Suppressor macrophage treated with lipopolysaccharide for 4 hours (primary cell): Measurements from ENCODE around the gene CXCL5.
"Not testable (repeated sequence)": the region's sequence is repeated elsewhere in the genome, so short reads cannot be mapped to it uniquely, and the experiment has no call there.

Source experiments
- DNase-seq: peaks from one replicate; pipeline ENCODE4 v3.0.0-alpha.2; 2020

The CXCL5 gene

GRCh38 chr4:73964862-73965611 lies 33.4 kb downstream of the CXCL5 start:
- DNase-seq = no peak

DNA sequence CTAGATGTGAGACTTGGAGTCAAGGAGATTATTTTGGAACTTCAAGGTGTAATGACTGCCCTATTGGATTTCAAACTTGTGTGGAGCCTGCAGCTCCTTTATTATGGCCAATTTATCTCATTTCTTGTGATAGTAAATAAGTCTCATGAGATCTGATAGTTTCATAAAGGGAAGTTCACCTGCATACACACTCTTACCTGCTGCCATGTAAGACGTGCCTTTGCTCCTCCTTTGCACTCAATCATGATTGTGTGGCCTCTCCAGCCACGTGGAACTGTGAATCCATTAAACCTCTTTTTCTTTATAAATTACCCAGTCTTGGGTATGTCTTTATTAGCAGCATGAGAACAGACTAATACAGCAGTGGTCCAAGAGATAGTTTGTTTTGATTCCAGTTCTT lies 35.8 kb downstream of the CXCL5 start:
- DNase-seq = no peak

DNA sequence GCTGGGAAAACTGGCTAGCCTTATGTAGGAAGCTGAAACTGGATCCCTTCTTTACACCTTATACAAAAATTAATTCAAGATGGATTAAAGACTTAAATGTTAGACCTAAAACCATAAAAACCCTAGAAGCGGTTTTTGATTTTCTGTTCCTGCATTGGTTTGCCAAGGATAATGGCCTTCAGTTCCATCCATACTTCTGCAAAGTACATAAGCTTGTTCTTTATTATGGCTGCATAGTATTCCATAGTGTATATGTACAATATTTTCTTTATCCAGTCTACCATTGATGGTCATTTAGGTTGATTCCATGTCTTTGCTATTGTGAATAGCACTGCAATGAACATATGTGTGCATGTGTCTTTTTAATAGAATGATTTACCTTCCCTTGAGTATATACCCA lies 39.4 kb downstream of the CXCL5 start:
- not testable (repeated sequence) for DNase-seq

- DNase-seq = no peak
Observed at GRCh38 chr4:73952352-73952751, 46.1 kb downstream of the CXCL5 start.

DNA sequence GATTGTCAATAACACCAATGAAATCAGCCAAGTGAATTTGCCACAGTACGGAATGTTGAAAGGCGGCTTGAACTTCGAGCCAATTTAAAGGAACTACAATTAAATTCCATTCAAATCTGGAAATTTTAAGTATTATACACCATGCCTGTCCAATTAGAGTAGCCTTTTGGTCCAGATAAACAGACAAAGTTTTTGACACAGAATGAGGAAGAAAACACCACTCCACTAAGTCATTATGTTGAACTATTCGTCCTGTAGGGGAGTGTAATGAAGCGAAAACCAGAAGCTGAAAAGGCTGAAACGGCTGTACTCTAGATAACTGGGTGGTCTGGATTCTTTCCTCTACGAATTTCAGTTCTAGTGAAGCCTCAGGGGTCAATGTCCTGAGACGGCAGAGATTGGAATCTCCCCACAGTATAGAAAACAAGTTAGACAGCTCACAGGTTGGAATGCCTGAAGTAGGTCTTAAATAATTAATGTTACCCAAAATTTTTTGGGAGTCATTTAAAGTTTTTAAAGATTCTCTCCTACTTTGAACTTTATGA lies 48.0 kb downstream of the CXCL5 start:
- DNase-seq = not testable (repeated sequence)

- no peak for DNase-seq
Observed at GRCh38 chr4:73948990-73949706, 49.3 kb downstream of the CXCL5 start.

GRCh38 chr4:73948291-73948690 lies 50.2 kb downstream of the CXCL5 start:
- peak; percentile 23 for DNase-seq

- no peak for DNase-seq
Observed at GRCh38 chr4:73947239-73947985, 51.1 kb downstream of the CXCL5 start.

- no peak for DNase-seq
Observed at GRCh38 chr4:73945674-73946449, 52.6 kb downstream of the CXCL5 start.
